Measurements from ENCODE around the gene RING1.

DNA sequence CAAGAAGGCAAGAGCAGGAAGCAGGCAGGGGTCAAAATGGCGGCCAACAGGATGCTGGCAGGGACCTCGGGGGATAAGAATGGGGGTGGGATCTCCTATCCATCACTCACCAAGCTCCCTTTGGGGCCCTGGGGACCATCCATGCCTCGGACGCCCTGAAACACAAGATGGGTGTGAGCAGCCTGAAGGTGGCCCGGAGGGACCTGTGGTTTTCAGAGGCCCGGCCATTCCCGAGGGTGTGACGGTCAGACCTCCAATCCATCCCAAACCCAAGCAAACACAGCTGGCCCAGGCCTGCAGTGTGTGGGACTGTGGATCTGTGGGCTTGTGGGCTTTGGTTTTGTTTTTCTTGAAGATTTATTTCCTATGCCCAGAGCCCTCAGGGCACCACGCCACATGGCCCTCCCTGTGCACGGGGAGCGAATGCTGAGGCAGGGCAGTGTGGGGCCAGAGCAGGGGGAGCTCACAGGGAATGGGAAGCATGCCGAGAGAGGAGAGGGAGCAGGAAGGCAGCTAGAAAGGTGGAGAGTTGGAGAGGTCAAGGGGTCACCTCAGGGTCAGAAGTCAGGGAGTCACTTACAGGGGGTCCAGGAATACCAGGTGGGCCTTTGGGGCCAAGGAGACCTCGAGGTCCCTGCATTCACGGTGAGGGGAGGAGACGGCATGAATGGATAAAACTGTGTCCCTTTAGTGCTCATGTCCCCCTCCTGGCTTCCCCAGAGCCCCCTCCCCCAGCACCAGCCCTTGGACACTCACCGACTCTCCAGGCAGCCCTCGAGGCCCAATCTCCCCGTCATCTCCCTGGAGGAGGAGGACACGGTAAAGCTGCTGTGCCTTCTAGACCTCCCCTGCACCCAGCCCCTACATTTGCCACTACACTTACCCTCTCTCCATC lies 30.5 kb upstream of the RING1 start:
- TF ChIP-seq POLR2A (IDR thresholded peaks at IDR 0.05; ENCODE audit: low read depth, low read length): no peak
- no peak for TF ChIP-seq TAF1 (IDR thresholded peaks at IDR 0.05; ENCODE audit: low read depth, low read length)
- no peak for TF ChIP-seq POLR2AphosphoS5 (IDR thresholded peaks at IDR 0.05; ENCODE audit: low read depth, low read length)
- TF ChIP-seq POU2F2 (IDR thresholded peaks at IDR 0.05; ENCODE audit: low read depth, low read length): no peak

Data from GM12891 (cell line).